ENCODE results near the gene SMCO4.
"Not testable (repeated sequence)": the region's sequence is repeated elsewhere in the genome, so short reads cannot be mapped to it uniquely, and the experiment has no call there.

The SMCO4 gene

GRCh38 chr11:93543292-93543977 is at the start of gene SMCO4:
SMCO4 (minus strand) TSS chr11:93543391; CDS start chr11:93479189, 64,202 bp downstream.
- peak within 1 kb of the TSS; percentile 79 for H3K4me3 ChIP-seq (ENCODE audit: low read length)
- TF ChIP-seq ZNF274 (IDR thresholded peaks at IDR 0.05; ENCODE audit: low read depth, low read length): no peak

GRCh38 chr11:93591247-93591898 is 48.2 kb upstream of the SMCO4 start:
- no peak overlapping the region for H3K4me3 ChIP-seq (ENCODE audit: low read length)

GRCh38 chr11:93589347-93589746 is 46.2 kb upstream of the SMCO4 start:
- no peak for TF ChIP-seq ZNF274 (IDR thresholded peaks at IDR 0.05; ENCODE audit: low read depth, low read length)
- H3K4me3 ChIP-seq (ENCODE audit: low read length): no peak overlapping the region

More at GRCh38 chr11:93591247-93591898, 48.2 kb upstream of the SMCO4 start:
- TF ChIP-seq ZNF274 (IDR thresholded peaks at IDR 0.05; ENCODE audit: low read depth, low read length): no peak

GRCh38 chr11:93587858-93588581 is 44.8 kb upstream of the SMCO4 start:
- H3K4me3 ChIP-seq (ENCODE audit: low read length): no peak overlapping the region
- no peak for TF ChIP-seq ZNF274 (IDR thresholded peaks at IDR 0.05; ENCODE audit: low read depth, low read length)

- not testable (repeated sequence) for H3K4me3 ChIP-seq (ENCODE audit: low read length)
These were observed 44.2 kb upstream of the SMCO4 start for GRCh38 chr11:93587425-93587824.

- TF ChIP-seq ZNF274 (IDR thresholded peaks at IDR 0.05; ENCODE audit: low read depth, low read length): no peak
These were observed 42.6 kb upstream of the SMCO4 start for GRCh38 chr11:93585758-93586157.

GRCh38 chr11:93583490-93583889 is 40.3 kb upstream of the SMCO4 start:
- TF ChIP-seq ZNF274 (IDR thresholded peaks at IDR 0.05; ENCODE audit: low read depth, low read length): no peak
- no peak overlapping the region for H3K4me3 ChIP-seq (ENCODE audit: low read length)

More at GRCh38 chr11:93585758-93586157, 42.6 kb upstream of the SMCO4 start:
- H3K4me3 ChIP-seq (ENCODE audit: low read length): no peak overlapping the region

- no peak for TF ChIP-seq ZNF274 (IDR thresholded peaks at IDR 0.05; ENCODE audit: low read depth, low read length)
- no peak overlapping the region for H3K4me3 ChIP-seq (ENCODE audit: low read length)
These were observed 36.1 kb upstream of the SMCO4 start for GRCh38 chr11:93579187-93579751.

- no peak for TF ChIP-seq ZNF274 (IDR thresholded peaks at IDR 0.05; ENCODE audit: low read depth, low read length)
These were observed 34.1 kb upstream of the SMCO4 start for GRCh38 chr11:93577286-93577685.

GRCh38 chr11:93576870-93577269 is 33.7 kb upstream of the SMCO4 start:
- H3K4me3 ChIP-seq (ENCODE audit: low read length): not testable (repeated sequence)

More at GRCh38 chr11:93577286-93577685, 34.1 kb upstream of the SMCO4 start:
- no peak overlapping the region for H3K4me3 ChIP-seq (ENCODE audit: low read length)

- no peak overlapping the region for H3K4me3 ChIP-seq (ENCODE audit: low read length)
- TF ChIP-seq ZNF274 (IDR thresholded peaks at IDR 0.05; ENCODE audit: low read depth, low read length): no peak
These were observed 31.5 kb upstream of the SMCO4 start for GRCh38 chr11:93574638-93575220.

GRCh38 chr11:93573184-93573583 is 30.0 kb upstream of the SMCO4 start:
- no peak for TF ChIP-seq ZNF274 (IDR thresholded peaks at IDR 0.05; ENCODE audit: low read depth, low read length)

GRCh38 chr11:93572621-93573020 is 29.4 kb upstream of the SMCO4 start:
- no peak for TF ChIP-seq ZNF274 (IDR thresholded peaks at IDR 0.05; ENCODE audit: low read depth, low read length)
- H3K4me3 ChIP-seq (ENCODE audit: low read length): no peak overlapping the region

More at GRCh38 chr11:93573184-93573583, 30.0 kb upstream of the SMCO4 start:
- no peak overlapping the region for H3K4me3 ChIP-seq (ENCODE audit: low read length)

GRCh38 chr11:93572171-93572570 is 29.0 kb upstream of the SMCO4 start:
- no peak for TF ChIP-seq ZNF274 (IDR thresholded peaks at IDR 0.05; ENCODE audit: low read depth, low read length)
- no peak overlapping the region for H3K4me3 ChIP-seq (ENCODE audit: low read length)
